GM19099 (cell line): Measurements from ENCODE around the gene ZNRF4.

ENCODE experiments used
- POLR2A ChIP-seq: IDR thresholded peaks from 3 replicates; pipeline ENCODE4 v1.6.1; 2011; ENCODE audit warnings: low read depth; ENCODE audit not compliant: insufficient read length; ENCODE audit errors: extremely low read depth

ZNRF4 gene

GRCh38 chr19:5455367-5456129 lies at the start of gene ZNRF4:
ZNRF4 (plus strand) TSS chr19:5455417; CDS start chr19:5455492, 75 bp downstream.
- TF ChIP-seq POLR2A: no peak

GRCh38 chr19:5406816-5407215 lies 48.4 kb upstream of the ZNRF4 start:
- no peak for TF ChIP-seq POLR2A

- TF ChIP-seq POLR2A: no peak
Observed at GRCh38 chr19:5407356-5407755, 47.9 kb upstream of the ZNRF4 start.

- no peak for TF ChIP-seq POLR2A
Observed at GRCh38 chr19:5417495-5418436, 37.5 kb upstream of the ZNRF4 start.

- TF ChIP-seq POLR2A: no peak
Observed at GRCh38 chr19:5418677-5419076, 36.5 kb upstream of the ZNRF4 start.

GRCh38 chr19:5420953-5421352 lies 34.3 kb upstream of the ZNRF4 start:
- TF ChIP-seq POLR2A: no peak

GRCh38 chr19:5423567-5424125 lies 31.6 kb upstream of the ZNRF4 start:
- TF ChIP-seq POLR2A: no peak

- no peak for TF ChIP-seq POLR2A
Observed at GRCh38 chr19:5424192-5424973, 30.8 kb upstream of the ZNRF4 start.

- TF ChIP-seq POLR2A: no peak
Observed at GRCh38 chr19:5425260-5425659, 30.0 kb upstream of the ZNRF4 start.

GRCh38 chr19:5430237-5430636 lies 25.0 kb upstream of the ZNRF4 start:
- TF ChIP-seq POLR2A: no peak

GRCh38 chr19:5432687-5433086 lies 22.5 kb upstream of the ZNRF4 start:
- TF ChIP-seq POLR2A: no peak

- TF ChIP-seq POLR2A: no peak
Observed at GRCh38 chr19:5434351-5434917, 20.8 kb upstream of the ZNRF4 start.

GRCh38 chr19:5434970-5435641 lies 20.1 kb upstream of the ZNRF4 start:
- no peak for TF ChIP-seq POLR2A

- no peak for TF ChIP-seq POLR2A
Observed at GRCh38 chr19:5435642-5436017, 19.6 kb upstream of the ZNRF4 start.
